Measurements from ENCODE around the gene PRKAA1. TPM values are rescaled to one million over a fixed set of nuclear protein-coding genes. Genes with fewer than 3 reads are reported as not detected.

PRKAA1 gene
- polyA plus RNA-seq, 1 of the 3 experiments (the other 2 are of a cell fraction): 23.2 TPM

DNA sequence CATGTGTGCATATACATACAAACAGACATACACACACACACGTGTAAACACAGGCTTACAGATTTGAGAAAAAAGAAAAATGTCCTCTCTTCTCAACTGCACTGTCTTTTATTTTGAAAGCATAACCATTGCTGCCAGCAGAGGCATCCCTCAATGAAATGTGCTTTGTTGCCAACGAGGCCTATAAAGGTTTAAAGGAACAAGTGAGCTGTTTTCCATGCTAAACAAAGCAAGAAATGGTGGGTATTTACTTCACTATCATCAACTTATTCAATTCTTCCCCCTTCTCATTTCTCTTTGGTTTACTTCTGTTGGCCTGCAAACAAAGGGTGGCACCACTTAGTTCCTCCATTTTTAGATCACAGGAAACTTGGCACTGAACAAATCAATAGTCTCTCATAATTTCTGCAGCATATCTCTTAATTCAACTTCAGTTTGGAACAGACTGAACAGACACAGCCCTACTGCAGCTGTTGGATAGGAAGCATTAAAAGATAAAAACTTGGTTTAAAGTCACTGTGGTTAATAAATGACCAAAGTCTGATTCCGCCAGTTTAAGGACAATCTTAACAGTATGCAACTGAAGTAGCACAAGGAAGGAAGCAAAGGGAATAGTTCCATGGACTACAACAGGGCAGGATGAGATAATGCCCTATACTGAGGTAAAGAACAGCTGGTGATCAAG lies 64.2 kb downstream of the PRKAA1 start:
- peaks cover 0 to 20% of the 10 kb centered on the region in 2 experiments; a peak in 1 of 4 replicates for H3K4me1 ChIP-seq (ENCODE audit: control insufficient read depth in 1 of 2, insufficient read depth in 2 of 2, low read depth in 1 of 2, low read length in 1 of 2)
- peaks cover 20% of the 10 kb centered on the region for H3F3A ChIP-seq (replicated peaks; ENCODE audit: insufficient read depth)
- peaks cover 0 to 15% of the 10 kb centered on the region in 2 experiments for H3K36me3 ChIP-seq (replicated peaks in 1 of 2; ENCODE audit: control insufficient read depth in 1 of 2, insufficient read depth in 2 of 2, low read length in 1 of 2)
- H4K20me1 ChIP-seq (ENCODE audit: insufficient read depth): no peaks in the 10 kb centered on the region
- no peaks in the 10 kb centered on the region; the same call in 1 of the 2 replicates for H3K9me3 ChIP-seq
- WGBS (ENCODE audit: low lambda C conversion rate): 72% methylated on average over 3 of the region's 3 CpGs
- no peak overlapping the region for H2AFZ ChIP-seq (ENCODE audit: low read depth)
- no peak overlapping the region for H3K9ac ChIP-seq
- DNase-seq: no peak
- no peaks in the 10 kb centered on the region for H3K9me2 ChIP-seq
- no peaks in the 10 kb centered on the region; the same call in 1 of the 2 replicates for H3K79me2 ChIP-seq (ENCODE audit: insufficient read depth)
- no peak overlapping the region for H3K4me3 ChIP-seq (ENCODE audit: low read depth in 2 of 2, low read length in 1 of 2)
- TF ChIP-seq FOXJ3 (CRISPR knock-in tag; IDR thresholded peaks at IDR 0.05): no peak
- no peak for TF ChIP-seq TAF1 (IDR thresholded peaks at IDR 0.05; ENCODE audit: borderline replicate concordance, low read depth, low read length)
- TF ChIP-seq, protein P1, sequence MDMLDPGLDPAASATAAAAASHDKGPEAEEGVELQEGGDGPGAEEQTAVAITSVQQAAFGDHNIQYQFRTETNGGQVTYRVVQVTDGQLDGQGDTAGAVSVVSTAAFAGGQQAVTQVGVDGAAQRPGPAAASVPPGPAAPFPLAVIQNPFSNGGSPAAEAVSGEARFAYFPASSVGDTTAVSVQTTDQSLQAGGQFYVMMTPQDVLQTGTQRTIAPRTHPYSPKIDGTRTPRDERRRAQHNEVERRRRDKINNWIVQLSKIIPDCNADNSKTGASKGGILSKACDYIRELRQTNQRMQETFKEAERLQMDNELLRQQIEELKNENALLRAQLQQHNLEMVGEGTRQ (IDR thresholded peaks at IDR 0.05; ENCODE audit: borderline replicate concordance, low read depth, low read length): no peak
- no peak for TF ChIP-seq MEF2A (IDR thresholded peaks at IDR 0.05; ENCODE audit: borderline replicate concordance, low read depth)
- TF ChIP-seq RXRA (IDR thresholded peaks at IDR 0.05; ENCODE audit: borderline replicate concordance, low read depth): no peak
- no peak for TF ChIP-seq REST (IDR thresholded peaks at IDR 0.05; ENCODE audit: low read depth, low read length)
- TF ChIP-seq, protein P2, sequence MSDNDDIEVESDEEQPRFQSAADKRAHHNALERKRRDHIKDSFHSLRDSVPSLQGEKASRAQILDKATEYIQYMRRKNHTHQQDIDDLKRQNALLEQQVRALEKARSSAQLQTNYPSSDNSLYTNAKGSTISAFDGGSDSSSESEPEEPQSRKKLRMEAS (IDR thresholded peaks at IDR 0.05; ENCODE audit: low read depth): no peak
- TF ChIP-seq PBX3 (IDR thresholded peaks at IDR 0.05): no peak
- no peak overlapping the region for H3K4me2 ChIP-seq
- no peak overlapping the region for H3K27ac ChIP-seq (ENCODE audit: low read depth in 2 of 2, low read length in 1 of 2)
- CTCF ChIA-PET: interaction anchor here (1.0 to 2.7 kb wide), 4 partner anchors 8 to 145 kb away, joined by 3 to 7 read pairs (median 4); partner anchors contain the start of gene TTC33
- H3K27me3 ChIP-seq (ENCODE audit: insufficient read depth): no peaks in the 10 kb centered on the region
- POLR2A ChIA-PET: no interaction called here

DNA sequence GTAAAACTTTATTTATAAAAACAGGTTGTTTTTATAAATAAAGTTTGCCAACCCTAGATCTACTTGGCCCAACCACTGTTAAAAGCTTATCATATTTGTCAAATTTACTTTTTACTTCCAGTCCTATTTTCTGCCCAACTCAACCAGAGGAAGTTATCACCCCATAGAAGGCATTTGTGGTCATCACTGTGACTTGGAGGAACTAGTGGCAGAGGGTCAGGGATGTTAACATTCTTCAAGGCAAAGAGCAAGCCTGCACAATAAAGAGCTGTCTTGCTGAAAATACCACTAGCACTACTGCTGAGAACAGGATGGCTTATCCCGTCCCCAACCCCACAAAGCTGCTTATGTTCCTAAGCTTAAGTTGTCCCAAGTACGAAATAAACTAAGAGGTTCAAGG lies 64.7 kb downstream of the PRKAA1 start:
- no peak overlapping the region for H3K4me2 ChIP-seq
- no peak overlapping the region for H2AFZ ChIP-seq (ENCODE audit: low read depth)
- H3K79me2 ChIP-seq (ENCODE audit: insufficient read depth): no peaks in the 10 kb centered on the region; the same call in 1 of the 2 replicates
- CTCF ChIA-PET: interaction anchor here (1.5 kb wide), 1 partner anchor 146 kb away, joined by 3 read pairs; no protein-coding TSS in a partner anchor
- WGBS (ENCODE audit: low lambda C conversion rate): 96% methylated on average over 2 of the region's 2 CpGs
- POLR2A ChIA-PET: no interaction called here
- H3K27ac ChIP-seq (ENCODE audit: low read depth in 2 of 2, low read length in 1 of 2): no peak overlapping the region
- no peak for DNase-seq
- H3K36me3 ChIP-seq (replicated peaks in 1 of 2; ENCODE audit: control insufficient read depth in 1 of 2, insufficient read depth in 2 of 2, low read length in 1 of 2): peaks cover 0 to 9% of the 10 kb centered on the region in 2 experiments
- H4K20me1 ChIP-seq (ENCODE audit: insufficient read depth): no peaks in the 10 kb centered on the region
- peaks cover 0 to 20% of the 10 kb centered on the region in 2 experiments; a peak in 1 of 4 replicates for H3K4me1 ChIP-seq (ENCODE audit: control insufficient read depth in 1 of 2, insufficient read depth in 2 of 2, low read depth in 1 of 2, low read length in 1 of 2)
- H3K9me3 ChIP-seq: no peaks in the 10 kb centered on the region
- H3K9me2 ChIP-seq: no peaks in the 10 kb centered on the region
- no peak overlapping the region for H3K4me3 ChIP-seq (ENCODE audit: low read depth in 2 of 2, low read length in 1 of 2)
- no peaks in the 10 kb centered on the region for H3K27me3 ChIP-seq (ENCODE audit: insufficient read depth)
- peaks cover 20% of the 10 kb centered on the region for H3F3A ChIP-seq (replicated peaks; ENCODE audit: insufficient read depth)
- no peak overlapping the region for H3K9ac ChIP-seq
- TF ChIP-seq NFIC (IDR thresholded peaks at IDR 0.05; ENCODE audit: borderline replicate concordance) (no peak), RXRA (IDR thresholded peaks at IDR 0.05; ENCODE audit: borderline replicate concordance, low read depth) (no peak), TCF12 (IDR thresholded peaks at IDR 0.05) (no peak), TEAD4 (IDR thresholded peaks at IDR 0.05; ENCODE audit: borderline replicate concordance, insufficient read depth) (no peak), SMC3 (IDR thresholded peaks at IDR 0.05; ENCODE audit: low read depth, low read length) (no peak), JUND (IDR thresholded peaks at IDR 0.05) (no peak), SIN3A (IDR thresholded peaks at IDR 0.05; ENCODE audit: borderline replicate concordance, low read depth, low read length) (no peak), EP300 (IDR thresholded peaks at IDR 0.05; ENCODE audit: borderline replicate concordance in 1 of 2, low read depth in 1 of 2, low read length in 1 of 2) (no peak), FOXJ3 (CRISPR knock-in tag; IDR thresholded peaks at IDR 0.05) (no peak), YY1 (IDR thresholded peaks at IDR 0.05; ENCODE audit: low read depth) (no peak), ELF1 (IDR thresholded peaks at IDR 0.05) (no peak)
- TF ChIP-seq, protein P3, sequence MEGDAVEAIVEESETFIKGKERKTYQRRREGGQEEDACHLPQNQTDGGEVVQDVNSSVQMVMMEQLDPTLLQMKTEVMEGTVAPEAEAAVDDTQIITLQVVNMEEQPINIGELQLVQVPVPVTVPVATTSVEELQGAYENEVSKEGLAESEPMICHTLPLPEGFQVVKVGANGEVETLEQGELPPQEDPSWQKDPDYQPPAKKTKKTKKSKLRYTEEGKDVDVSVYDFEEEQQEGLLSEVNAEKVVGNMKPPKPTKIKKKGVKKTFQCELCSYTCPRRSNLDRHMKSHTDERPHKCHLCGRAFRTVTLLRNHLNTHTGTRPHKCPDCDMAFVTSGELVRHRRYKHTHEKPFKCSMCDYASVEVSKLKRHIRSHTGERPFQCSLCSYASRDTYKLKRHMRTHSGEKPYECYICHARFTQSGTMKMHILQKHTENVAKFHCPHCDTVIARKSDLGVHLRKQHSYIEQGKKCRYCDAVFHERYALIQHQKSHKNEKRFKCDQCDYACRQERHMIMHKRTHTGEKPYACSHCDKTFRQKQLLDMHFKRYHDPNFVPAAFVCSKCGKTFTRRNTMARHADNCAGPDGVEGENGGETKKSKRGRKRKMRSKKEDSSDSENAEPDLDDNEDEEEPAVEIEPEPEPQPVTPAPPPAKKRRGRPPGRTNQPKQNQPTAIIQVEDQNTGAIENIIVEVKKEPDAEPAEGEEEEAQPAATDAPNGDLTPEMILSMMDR (IDR thresholded peaks at IDR 0.05): no peak
- TF ChIP-seq, protein P1 (IDR thresholded peaks at IDR 0.05; ENCODE audit: borderline replicate concordance, low read depth, low read length): no peak
